K562 (cell line): ENCODE data around the gene PRTFDC1. TPM values are rescaled to one million over a fixed set of nuclear protein-coding genes. Genes with fewer than 3 reads are reported as not detected.

Source experiments
- KLF16 ChIP-seq: IDR thresholded peaks from 2 replicates; pipeline ENCODE4 v1.6.1; 2016; ENCODE audit warnings: antibody characterized with exemption
- POLR2AphosphoS5 ChIP-seq: IDR thresholded peaks from 2 replicates; pipeline ENCODE4 v1.6.1; 2011; ENCODE audit warnings: mild to moderate bottlenecking, low read depth, low read length, moderate library complexity; ENCODE audit not compliant: control insufficient read depth, insufficient read depth
- POLR2G ChIP-seq: fragments of 200-400 bp; formaldehyde crosslinking; IDR thresholded peaks from 2 replicates; pipeline ENCODE4 v1.6.1; 2017; ENCODE audit warnings: low read depth, mild to moderate bottlenecking, antibody characterized with exemption, low read length, moderate library complexity
- RAD21 ChIP-seq, 2 experiments: fragments of 250-450 bp in 1 of 2; fragments of 450-650 bp in 1 of 2; sonication (Bioruptor Pico) in 1 of 2; formaldehyde crosslinking in 1 of 2; IDR thresholded peaks in 1 of 2; conservative IDR thresholded peaks in 1 of 2; 2 replicates each; pipeline versions ENCODE4 v1.4.0 to v1.8.0; 2020 to 2022; ENCODE audit warnings: mild to moderate bottlenecking in 2 of 2, moderate library complexity in 1 of 2
- RB1 ChIP-seq: fragments of 450-650 bp; IDR thresholded peaks from 2 replicates; pipeline ENCODE4 v1.6.1; 2017; ENCODE audit warnings: low read depth, mild to moderate bottlenecking
- SMARCE1 ChIP-seq: fragments of 450-650 bp; IDR thresholded peaks from 2 replicates; pipeline ENCODE4 v1.7.1; 2016; ENCODE audit warnings: mild to moderate bottlenecking
- YY1 ChIP-seq, 3 experiments: IDR thresholded peaks; 2 replicates each; pipeline ENCODE4 v1.6.1; 2011; ENCODE audit warnings: low read length in 2 of 3, mild to moderate bottlenecking in 2 of 3, moderate library complexity in 2 of 3, borderline replicate concordance in 1 of 3, control low read depth in 1 of 3, low read depth in 1 of 3; ENCODE audit not compliant: insufficient read depth in 3 of 3, insufficient replicate concordance in 2 of 3, control insufficient read depth in 1 of 3, insufficient read length in 1 of 3; ENCODE audit errors: extremely low read depth in 1 of 3
- polyA plus RNA-seq, 8 experiments: library from polyadenylated mRNA; depleted of rRNA in 4 of 8; stranded (reverse) in 5 of 8; unstranded in 3 of 8; fragments of >200 nt; fragmentation: Nextera tagmentation in 2 of 8; fragmentation: Illumina TruSeq in 1 of 8; extraction: Ambion mirVana in 2 of 8; extraction: Trizol in 1 of 8; gene quantifications; 2 replicates each; pipeline versions ENCODE4 v1.2.1 to v1.2.3, GENCODE V29; 2011 to 2014; ENCODE audit warnings: inconsistent platforms in 1 of 8, missing spikeins in 1 of 8
- total RNA-seq, 7 experiments: library from RNA; depleted of rRNA in 6 of 7; stranded (reverse); fragments of >200 nt in 6 of 7; fragmentation: Illumina TruSeq in 2 of 7; extraction: Trizol in 2 of 7; gene quantifications; 2 replicates each; pipeline versions ENCODE4 v1.2.1 to v1.2.3, GENCODE V29; 2011 to 2021; ENCODE audit warnings: low replicate concordance in 1 of 7
- TF ChIP-seq, protein P1 (sequence below): IDR thresholded peaks from 2 replicates; pipeline ENCODE4 v1.6.1; 2014; ENCODE audit warnings: antibody characterized with exemption
- TF ChIP-seq, protein P2 (sequence below), 3 experiments: IDR thresholded peaks in 2 of 3; conservative IDR thresholded peaks in 1 of 3; 2 replicates each; pipeline ENCODE4 v1.5.1; 2011 to 2012; ENCODE audit warnings: low read length in 3 of 3, mild to moderate bottlenecking in 3 of 3, control low read depth in 2 of 3, improper control_type of control experiment in 1 of 3, inconsistent platforms in 1 of 3, low read depth in 1 of 3, mixed read lengths in 1 of 3, moderate library complexity in 1 of 3; ENCODE audit not compliant: insufficient read depth in 2 of 3
- TF ChIP-seq, protein P3 (sequence below): sonication (generic); formaldehyde crosslinking; IDR thresholded peaks from 2 replicates; pipeline ENCODE4 v1.8.1; 2023; ENCODE audit warnings: missing genetic modification reagents, mild to moderate bottlenecking, borderline replicate concordance
- TF ChIP-seq, protein P4 (sequence below): sonication (generic); formaldehyde crosslinking; IDR thresholded peaks from 2 replicates; pipeline ENCODE4 v1.8.1; 2023; ENCODE audit warnings: mild to moderate bottlenecking, missing genetic modification reagents, moderate library complexity
- TF ChIP-seq, protein P5 (sequence below): fragments of 250-450 bp; sonication (Bioruptor Pico); IDR thresholded peaks from 2 replicates; pipeline ENCODE4 v1.5.1; 2021; ENCODE audit warnings: mild to moderate bottlenecking

The PRTFDC1 gene
- total and polyA plus RNA-seq, 9 of the 15 experiments (the other 6 are each of a cell fraction or from before 2014, with no cell fraction given) = 7.0 to 27.6 (median 10.0) TPM

GRCh38 chr10:24989867-24990266, 37.5 kb upstream of the PRTFDC1 start (continued):
- TF ChIP-seq, protein P1, sequence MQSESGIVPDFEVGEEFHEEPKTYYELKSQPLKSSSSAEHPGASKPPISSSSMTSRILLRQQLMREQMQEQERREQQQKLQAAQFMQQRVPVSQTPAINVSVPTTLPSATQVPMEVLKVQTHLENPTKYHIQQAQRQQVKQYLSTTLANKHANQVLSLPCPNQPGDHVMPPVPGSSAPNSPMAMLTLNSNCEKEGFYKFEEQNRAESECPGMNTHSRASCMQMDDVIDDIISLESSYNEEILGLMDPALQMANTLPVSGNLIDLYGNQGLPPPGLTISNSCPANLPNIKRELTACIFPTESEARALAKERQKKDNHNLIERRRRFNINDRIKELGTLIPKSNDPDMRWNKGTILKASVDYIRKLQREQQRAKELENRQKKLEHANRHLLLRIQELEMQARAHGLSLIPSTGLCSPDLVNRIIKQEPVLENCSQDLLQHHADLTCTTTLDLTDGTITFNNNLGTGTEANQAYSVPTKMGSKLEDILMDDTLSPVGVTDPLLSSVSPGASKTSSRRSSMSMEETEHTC = no peak
- TF ChIP-seq SMARCE1 = no peak
- peak; percentile 20 to 52; a peak in 3 of 4 replicates for TF ChIP-seq RAD21 (CRISPR knock-in tag; conservative IDR thresholded peaks at IDR 0.05 in 1 of 2, IDR thresholded peaks at IDR 0.05 in 1 of 2)
- TF ChIP-seq, protein P2, sequence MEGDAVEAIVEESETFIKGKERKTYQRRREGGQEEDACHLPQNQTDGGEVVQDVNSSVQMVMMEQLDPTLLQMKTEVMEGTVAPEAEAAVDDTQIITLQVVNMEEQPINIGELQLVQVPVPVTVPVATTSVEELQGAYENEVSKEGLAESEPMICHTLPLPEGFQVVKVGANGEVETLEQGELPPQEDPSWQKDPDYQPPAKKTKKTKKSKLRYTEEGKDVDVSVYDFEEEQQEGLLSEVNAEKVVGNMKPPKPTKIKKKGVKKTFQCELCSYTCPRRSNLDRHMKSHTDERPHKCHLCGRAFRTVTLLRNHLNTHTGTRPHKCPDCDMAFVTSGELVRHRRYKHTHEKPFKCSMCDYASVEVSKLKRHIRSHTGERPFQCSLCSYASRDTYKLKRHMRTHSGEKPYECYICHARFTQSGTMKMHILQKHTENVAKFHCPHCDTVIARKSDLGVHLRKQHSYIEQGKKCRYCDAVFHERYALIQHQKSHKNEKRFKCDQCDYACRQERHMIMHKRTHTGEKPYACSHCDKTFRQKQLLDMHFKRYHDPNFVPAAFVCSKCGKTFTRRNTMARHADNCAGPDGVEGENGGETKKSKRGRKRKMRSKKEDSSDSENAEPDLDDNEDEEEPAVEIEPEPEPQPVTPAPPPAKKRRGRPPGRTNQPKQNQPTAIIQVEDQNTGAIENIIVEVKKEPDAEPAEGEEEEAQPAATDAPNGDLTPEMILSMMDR (IDR thresholded peaks at IDR 0.05 in 2 of 3, conservative IDR thresholded peaks at IDR 0.05 in 1 of 3; ENCODE audit: insufficient read depth in 2 of 3, low read depth in 1 of 3, low read length in 3 of 3) = peak in 1 of 3 experiments; percentile 31; a peak in 2 of 6 replicates
- no peak for TF ChIP-seq POLR2G
- TF ChIP-seq KLF16 = no peak
- TF ChIP-seq YY1 (IDR thresholded peaks at IDR 0.05; ENCODE audit: borderline replicate concordance in 1 of 3, control insufficient read depth in 1 of 3, extremely low read depth in 1 of 3, insufficient read depth in 3 of 3, insufficient read length in 1 of 3, insufficient replicate concordance in 2 of 3, low read depth in 1 of 3, low read length in 2 of 3) = no peak
- TF ChIP-seq, protein P3, sequence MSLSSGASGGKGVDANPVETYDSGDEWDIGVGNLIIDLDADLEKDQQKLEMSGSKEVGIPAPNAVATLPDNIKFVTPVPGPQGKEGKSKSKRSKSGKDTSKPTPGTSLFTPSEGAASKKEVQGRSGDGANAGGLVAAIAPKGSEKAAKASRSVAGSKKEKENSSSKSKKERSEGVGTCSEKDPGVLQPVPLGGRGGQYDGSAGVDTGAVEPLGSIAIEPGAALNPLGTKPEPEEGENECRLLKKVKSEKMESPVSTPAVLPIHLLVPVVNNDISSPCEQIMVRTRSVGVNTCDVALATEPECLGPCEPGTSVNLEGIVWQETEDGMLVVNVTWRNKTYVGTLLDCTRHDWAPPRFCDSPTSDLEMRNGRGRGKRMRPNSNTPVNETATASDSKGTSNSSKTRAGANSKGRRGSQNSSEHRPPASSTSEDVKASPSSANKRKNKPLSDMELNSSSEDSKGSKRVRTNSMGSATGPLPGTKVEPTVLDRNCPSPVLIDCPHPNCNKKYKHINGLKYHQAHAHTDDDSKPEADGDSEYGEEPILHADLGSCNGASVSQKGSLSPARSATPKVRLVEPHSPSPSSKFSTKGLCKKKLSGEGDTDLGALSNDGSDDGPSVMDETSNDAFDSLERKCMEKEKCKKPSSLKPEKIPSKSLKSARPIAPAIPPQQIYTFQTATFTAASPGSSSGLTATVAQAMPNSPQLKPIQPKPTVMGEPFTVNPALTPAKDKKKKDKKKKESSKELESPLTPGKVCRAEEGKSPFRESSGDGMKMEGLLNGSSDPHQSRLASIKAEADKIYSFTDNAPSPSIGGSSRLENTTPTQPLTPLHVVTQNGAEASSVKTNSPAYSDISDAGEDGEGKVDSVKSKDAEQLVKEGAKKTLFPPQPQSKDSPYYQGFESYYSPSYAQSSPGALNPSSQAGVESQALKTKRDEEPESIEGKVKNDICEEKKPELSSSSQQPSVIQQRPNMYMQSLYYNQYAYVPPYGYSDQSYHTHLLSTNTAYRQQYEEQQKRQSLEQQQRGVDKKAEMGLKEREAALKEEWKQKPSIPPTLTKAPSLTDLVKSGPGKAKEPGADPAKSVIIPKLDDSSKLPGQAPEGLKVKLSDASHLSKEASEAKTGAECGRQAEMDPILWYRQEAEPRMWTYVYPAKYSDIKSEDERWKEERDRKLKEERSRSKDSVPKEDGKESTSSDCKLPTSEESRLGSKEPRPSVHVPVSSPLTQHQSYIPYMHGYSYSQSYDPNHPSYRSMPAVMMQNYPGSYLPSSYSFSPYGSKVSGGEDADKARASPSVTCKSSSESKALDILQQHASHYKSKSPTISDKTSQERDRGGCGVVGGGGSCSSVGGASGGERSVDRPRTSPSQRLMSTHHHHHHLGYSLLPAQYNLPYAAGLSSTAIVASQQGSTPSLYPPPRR = no peak
- TF ChIP-seq, protein P4, sequence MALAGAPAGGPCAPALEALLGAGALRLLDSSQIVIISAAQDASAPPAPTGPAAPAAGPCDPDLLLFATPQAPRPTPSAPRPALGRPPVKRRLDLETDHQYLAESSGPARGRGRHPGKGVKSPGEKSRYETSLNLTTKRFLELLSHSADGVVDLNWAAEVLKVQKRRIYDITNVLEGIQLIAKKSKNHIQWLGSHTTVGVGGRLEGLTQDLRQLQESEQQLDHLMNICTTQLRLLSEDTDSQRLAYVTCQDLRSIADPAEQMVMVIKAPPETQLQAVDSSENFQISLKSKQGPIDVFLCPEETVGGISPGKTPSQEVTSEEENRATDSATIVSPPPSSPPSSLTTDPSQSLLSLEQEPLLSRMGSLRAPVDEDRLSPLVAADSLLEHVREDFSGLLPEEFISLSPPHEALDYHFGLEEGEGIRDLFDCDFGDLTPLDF (CRISPR knock-in tag) = no peak
- no peak for TF ChIP-seq POLR2AphosphoS5
- TF ChIP-seq, protein P5, sequence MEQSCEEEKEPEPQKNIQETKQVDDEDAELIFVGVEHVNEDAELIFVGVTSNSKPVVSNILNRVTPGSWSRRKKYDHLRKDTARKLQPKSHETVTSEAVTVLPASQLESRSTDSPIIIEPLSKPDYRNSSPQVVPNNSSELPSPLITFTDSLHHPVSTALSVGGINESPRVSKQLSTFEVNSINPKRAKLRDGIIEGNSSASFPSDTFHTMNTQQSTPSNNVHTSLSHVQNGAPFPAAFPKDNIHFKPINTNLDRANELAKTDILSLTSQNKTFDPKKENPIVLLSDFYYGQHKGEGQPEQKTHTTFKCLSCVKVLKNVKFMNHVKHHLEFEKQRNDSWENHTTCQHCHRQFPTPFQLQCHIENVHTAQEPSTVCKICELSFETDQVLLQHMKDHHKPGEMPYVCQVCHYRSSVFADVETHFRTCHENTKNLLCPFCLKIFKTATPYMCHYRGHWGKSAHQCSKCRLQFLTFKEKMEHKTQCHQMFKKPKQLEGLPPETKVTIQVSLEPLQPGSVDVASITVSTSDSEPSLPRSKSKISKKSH = no peak
- no peak for TF ChIP-seq RB1
